Measurements from ENCODE around the gene TIMM17B.

- TF ChIP-seq POLR2AphosphoS5 (IDR thresholded peaks at IDR 0.05) (peak; percentile 75 to 89), POLR2A (IDR thresholded peaks at IDR 0.05) (peak in 3 of 4 donors; percentile 71 to 87 (median 74))
- TF ChIP-seq, protein P1, sequence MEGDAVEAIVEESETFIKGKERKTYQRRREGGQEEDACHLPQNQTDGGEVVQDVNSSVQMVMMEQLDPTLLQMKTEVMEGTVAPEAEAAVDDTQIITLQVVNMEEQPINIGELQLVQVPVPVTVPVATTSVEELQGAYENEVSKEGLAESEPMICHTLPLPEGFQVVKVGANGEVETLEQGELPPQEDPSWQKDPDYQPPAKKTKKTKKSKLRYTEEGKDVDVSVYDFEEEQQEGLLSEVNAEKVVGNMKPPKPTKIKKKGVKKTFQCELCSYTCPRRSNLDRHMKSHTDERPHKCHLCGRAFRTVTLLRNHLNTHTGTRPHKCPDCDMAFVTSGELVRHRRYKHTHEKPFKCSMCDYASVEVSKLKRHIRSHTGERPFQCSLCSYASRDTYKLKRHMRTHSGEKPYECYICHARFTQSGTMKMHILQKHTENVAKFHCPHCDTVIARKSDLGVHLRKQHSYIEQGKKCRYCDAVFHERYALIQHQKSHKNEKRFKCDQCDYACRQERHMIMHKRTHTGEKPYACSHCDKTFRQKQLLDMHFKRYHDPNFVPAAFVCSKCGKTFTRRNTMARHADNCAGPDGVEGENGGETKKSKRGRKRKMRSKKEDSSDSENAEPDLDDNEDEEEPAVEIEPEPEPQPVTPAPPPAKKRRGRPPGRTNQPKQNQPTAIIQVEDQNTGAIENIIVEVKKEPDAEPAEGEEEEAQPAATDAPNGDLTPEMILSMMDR (IDR thresholded peaks at IDR 0.05), result no peak
Measured at GRCh38 chrX:48897625-48898306, at the start of gene TIMM17B, which contains the start of gene PQBP1.
